HG03066 (cell line): ENCODE measurements around the gene SNRNP25.

Source experiments
- ATAC-seq: cut with Tn5 transposase; IDR thresholded peaks from one replicate; pipeline ENCODE4 v1.9.1; 2021; ENCODE audit warnings: low read depth; ENCODE audit not compliant: unreplicated experiment

The SNRNP25 gene

GRCh38 chr16:75580-76501 is 22.2 kb downstream of the SNRNP25 start:
- no peak for ATAC-seq

DNA sequence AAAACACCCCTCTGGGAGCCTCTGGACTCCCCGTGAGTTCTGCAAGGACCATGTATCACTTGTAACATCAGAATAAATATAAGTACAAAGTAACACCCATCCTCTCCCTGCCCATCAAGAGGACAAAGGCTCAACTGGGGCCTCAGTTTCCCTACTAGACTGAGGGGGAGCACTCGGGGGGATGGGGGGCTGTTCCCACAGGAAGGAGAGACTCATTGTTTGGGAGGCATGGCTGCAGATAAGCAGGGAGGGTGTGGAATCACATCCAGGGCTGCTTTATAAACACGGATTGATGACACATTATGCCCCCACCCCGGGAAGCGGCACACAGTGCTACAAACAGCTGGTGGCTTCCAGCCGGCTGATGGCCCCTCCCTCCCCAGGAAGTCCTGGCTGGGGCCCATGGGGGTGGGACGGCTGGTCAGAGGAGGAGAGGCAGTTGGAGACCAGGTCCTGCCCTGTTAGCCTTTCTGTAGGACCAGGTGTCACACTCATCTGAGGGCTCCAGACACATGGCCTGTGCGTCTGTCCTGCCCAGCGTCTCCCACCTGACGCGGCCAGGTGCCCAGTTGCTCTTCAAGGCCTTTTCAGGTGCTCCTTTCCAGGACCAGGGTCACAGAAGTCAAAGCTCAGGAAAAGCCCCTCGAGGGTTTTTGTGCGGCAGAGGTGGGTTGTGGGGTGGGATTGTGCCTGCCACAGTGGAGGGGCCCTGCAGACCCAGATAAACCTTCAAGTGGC is 23.1 kb downstream of the SNRNP25 start:
- ATAC-seq = no peak

- peak; percentile 25 for ATAC-seq
These were observed 23.7 kb downstream of the SNRNP25 start for GRCh38 chr16:77273-77806.

DNA sequence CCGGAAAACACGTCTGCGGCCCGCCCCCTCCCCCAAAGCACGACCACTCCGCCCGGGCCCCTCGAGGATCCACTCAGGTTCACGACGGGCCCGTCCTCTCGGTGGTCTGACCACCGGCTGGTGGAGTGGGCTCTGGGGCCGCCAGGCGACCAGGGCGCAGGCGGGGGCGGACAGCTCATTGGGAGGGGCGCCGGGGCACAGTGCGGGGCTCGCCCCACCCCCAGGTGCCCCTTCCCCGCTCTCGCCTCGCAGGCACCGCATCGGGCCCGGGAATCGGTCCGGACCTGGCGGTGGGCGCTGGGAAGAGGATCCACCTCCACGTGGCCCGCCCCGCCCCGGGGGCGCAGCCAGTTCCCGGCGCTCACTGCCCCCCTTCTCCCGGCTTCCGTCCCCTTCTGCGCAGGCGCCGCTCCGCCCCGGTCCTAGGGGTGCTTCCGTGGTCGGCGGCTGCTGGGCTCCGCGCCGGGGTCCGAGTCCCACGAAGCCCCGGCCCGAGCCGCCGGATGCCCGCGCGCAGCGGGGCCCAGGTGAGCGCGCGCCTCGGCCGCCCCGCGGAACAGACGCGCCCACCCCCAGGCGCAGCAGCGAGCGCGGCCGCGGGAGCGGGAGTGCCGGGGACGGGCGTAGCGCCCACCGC is 24.3 kb downstream of the SNRNP25 start, which contains the start of gene MPG:
TSS of gene MPG (plus strand) at position 419 of the 637 bp plus-strand sequence. CDS start at position 504, 85 bp downstream.
- peak; percentile 74 for ATAC-seq

DNA sequence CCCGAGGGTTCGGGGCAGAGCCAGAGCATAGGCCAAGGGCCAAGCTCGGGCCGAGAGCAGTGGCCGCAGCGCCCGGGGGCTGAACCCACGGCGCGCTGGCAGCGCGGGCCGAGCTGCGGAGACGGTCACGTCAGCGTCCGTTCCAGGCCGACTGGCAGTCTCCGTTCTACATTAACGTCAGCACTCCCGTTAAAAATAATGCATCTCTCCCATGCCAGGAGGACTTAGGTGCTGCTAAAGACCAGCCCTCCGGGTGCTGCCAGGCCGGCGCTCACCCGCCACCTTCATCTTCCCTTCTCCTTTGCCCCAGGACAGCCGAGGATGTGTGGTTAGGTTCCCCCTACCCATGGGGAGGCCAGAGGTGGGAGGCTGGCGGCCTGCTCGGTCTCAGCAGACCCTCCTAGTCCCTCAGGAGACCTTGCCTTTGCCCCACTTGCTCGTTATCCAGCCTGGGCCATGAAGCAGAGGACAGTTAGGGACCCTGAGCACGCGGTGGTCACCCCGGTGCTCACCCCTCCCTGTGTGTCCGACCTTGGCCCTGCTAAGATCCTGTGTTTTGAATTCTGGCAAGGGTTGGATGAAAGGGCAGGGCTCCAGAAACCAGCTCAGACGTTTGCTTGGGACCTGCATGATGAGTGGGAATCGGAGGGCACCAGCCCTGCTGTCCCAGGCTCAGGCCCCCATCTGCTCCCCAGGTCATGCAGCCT is 25.0 kb downstream of the SNRNP25 start:
- ATAC-seq = no peak

DNA sequence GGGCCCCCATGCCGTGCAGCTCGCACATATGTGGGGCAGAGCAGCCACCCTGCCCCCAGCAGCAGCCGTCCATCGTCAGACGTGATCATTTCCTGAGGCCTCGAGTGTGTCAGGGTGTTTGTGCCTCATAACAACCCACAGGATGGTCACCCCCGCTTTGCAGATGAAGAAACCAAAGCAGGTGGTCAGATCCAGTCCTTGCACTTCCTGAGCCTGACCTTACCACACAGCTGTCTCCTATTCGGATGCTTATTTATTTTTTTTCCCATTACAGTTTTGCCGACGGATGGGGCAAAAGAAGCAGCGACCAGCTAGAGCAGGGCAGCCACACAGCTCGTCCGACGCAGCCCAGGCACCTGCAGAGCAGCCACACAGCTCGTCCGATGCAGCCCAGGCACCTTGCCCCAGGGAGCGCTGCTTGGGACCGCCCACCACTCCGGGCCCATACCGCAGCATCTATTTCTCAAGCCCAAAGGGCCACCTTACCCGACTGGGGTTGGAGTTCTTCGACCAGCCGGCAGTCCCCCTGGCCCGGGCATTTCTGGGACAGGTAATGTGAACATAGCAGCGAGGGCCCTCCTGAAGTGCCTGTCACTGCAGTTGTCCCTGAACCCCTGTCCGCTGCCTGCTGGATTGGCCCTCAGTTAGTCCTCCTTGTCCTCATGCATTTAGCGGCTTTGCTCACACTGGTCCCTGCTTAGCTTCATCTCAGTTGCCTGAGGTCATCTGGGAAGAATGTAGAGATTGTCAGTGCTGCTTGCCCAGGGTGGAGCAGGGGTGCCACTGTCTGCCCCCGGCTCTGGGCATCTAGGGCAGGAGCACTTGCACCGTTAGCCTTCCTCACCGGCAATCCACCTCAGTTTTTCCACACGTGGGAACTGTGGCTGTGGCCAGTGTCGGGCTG is 25.8 kb downstream of the SNRNP25 start:
- ATAC-seq = no peak

GRCh38 chr16:83060-83603 is 29.5 kb downstream of the SNRNP25 start:
- no peak for ATAC-seq

DNA sequence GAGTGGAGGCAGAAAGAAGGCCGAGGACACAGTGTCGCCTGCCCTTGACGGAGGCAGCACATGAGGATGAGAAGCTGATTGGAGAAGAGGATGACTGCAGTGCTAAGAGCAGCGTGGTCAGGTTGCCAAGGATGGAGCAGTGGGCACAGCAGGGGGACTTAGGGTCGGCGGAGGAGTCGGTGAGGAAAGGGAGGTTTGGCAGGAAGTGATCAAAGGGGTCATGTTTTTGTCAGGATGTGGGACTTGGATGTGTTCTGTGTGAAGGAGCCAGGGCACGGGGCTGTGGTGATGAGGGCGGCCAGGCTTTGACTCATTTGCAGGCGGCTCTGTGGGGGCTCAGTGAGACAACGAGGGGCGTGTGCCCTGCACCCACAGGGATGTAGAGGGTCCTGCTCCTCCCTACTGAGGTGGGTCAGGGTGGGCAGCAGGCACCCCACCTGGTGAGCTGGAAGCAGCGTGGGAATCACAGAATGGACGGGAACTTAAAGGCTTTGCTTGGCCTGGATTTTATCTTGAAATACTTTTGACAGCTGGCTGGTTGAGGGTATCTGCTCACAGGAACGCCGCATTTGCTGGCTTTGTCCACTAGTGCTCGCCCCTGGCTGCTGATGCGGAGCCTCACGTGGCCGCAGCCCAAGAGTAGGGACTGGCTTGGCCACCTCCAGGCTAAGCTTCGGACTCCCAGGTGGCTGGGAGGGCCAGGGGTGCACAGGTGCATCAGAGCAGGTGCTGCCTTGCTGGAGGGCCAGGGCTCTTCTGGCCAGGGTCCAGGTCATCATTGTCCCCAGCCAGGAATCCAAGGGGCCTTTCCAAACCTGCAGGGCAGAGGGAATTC is 30.4 kb downstream of the SNRNP25 start:
- ATAC-seq = no peak

- ATAC-seq = peak; percentile 62
These were observed 31.2 kb downstream of the SNRNP25 start for GRCh38 chr16:84718-85406.

DNA sequence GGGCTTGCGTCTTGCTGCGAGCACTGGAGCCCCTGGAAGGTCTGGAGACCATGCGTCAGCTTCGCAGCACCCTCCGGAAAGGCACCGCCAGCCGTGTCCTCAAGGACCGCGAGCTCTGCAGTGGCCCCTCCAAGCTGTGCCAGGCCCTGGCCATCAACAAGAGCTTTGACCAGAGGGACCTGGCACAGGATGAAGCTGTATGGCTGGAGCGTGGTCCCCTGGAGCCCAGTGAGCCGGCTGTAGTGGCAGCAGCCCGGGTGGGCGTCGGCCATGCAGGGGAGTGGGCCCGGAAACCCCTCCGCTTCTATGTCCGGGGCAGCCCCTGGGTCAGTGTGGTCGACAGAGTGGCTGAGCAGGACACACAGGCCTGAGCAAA is 31.8 kb downstream of the SNRNP25 start:
- no peak for ATAC-seq

DNA sequence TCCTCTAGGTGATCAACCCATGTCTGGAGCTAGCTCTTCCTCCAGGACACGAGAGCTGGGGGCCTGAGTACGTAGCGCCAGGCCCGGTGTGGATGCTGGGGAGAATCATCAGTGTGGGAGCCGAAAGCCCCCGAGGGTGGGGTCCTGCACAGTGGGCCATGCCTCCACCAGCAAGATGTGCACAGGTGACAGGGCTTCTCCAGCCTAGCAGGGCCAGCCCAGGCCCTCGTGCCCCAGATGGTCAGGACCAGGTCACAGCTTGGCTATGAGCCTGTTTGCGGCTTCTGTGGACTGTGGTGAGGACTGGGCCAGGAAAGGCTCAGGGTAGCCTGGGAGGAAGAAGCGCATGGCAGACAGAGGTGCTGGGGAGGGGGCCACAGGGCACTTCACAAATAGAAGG is 32.2 kb downstream of the SNRNP25 start:
- no peak for ATAC-seq

- no peak for ATAC-seq
These were observed 32.9 kb downstream of the SNRNP25 start for GRCh38 chr16:86483-86952.

DNA sequence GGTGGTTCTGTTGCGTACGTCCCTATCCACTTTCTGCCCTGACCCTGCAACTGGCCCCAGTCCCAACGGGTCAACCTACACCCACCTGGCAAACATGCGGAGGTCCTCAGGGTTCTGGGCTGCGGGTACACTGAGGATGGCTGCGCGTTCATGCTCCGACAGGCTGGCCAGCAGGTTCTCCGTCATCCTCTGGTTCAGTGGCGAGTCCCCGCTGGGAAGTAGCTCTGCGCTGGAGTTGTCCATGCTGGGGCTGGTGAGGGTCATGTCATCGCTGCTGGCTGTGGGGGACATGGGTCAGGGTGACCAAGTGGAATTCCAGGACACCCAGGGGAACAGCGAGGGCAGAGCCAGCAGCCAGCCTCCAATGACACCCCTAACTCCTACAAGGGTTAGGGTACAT is 35.0 kb downstream of the SNRNP25 start:
- no peak for ATAC-seq

- ATAC-seq = no peak
These were observed 36.0 kb downstream of the SNRNP25 start for GRCh38 chr16:89391-90302.

DNA sequence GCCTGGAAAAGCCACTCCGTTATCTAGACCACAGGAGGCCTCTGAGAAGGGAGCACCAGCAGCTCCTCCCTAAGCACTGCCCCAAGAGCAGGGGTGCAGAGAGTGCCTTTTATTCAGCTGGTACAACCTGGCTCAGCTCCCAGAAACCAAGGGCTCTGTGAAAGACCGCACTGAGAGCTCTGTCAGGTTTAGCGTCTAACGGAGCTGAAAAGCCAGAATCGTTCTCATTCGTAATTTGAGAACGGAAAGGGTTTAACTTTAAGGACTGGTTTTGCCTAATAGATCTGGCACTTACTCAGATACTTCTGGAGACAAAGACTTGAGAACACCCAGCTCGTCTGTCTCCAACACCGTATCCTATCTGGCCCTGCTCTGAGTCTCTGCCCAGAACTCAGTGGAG is 37.9 kb downstream of the SNRNP25 start:
- no peak for ATAC-seq
